Right renal pelvis (tissue), 4 donors: Measurements from ENCODE around the gene SGSH. TPM values are rescaled to one million over a fixed set of nuclear protein-coding genes. Genes with fewer than 3 reads are reported as not detected.
"Not testable (repeated sequence)": the region's sequence is repeated elsewhere in the genome, so short reads cannot be mapped to it uniquely, and the experiment has no call there.

Experiments
- DNase-seq, 4 donors: peaks; one replicate each; pipeline ENCODE4 v3.0.0-alpha.2; 2013; ENCODE audit warnings: low read depth in 4 of 4, low spot score in 3 of 4, missing footprints in 1 of 4
- polyA plus RNA-seq, 4 donors: library from polyadenylated mRNA; unstranded; fragments of 120-200 nt; gene quantifications; one replicate each; pipeline ENCODE4 v1.2.1, GENCODE V29; 2013; ENCODE audit not compliant: insufficient read length in 4 of 4

Gene SGSH
- polyA plus RNA-seq, 4 donors: 33.5 to 40.2 (median 38.6) TPM

DNA sequence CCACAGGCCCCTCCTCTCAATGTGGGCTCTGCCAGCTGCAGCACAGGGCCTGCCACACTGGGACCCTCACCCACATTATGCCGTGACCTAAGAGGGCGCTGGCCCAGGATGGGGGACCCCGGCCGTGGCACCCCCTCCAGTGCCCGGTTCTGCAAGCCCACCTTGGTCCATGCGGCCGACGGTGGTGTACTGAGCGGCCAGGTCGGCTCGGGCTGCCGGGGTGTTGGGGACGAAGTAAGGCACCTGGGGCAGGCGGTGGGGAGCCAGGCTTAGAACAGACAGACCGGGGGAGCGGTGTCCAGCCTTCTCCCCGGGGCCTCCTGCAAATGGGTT is 6.5 kb downstream of the SGSH start:
- DNase-seq: no peak

DNA sequence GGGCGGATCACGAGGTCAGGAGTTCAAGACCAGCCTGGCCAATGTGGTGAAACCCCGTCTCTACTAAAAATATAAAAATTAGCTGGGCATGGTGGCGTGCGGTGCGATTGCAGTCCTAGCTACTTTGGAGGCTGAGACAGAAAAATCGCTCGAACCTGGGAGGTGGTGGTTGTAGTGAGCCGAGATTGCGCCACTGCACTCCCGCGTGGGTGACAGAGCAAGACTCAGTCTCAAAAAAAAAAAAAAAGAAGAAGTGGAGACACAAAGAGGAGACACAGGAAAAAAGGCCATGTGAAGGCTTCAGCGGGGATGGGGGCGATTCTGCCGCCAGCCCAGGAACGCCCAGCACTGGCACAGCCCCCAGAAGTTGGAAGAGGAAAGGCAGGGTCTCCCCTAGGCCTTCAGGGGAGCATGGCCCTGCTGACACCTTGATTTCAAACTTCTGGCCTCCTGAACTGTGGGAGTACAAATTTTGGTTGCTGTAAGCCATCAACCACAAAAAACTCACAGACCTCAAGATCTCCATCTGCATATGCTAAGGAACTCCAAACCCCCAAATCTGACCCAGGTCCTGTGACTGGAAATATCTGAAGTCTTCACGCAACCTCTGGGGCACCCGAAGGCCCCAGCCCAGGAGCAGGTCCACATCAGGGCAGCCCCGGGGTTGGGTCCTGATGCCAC is 7.0 kb downstream of the SGSH start:
- DNase-seq: no peak

DNA sequence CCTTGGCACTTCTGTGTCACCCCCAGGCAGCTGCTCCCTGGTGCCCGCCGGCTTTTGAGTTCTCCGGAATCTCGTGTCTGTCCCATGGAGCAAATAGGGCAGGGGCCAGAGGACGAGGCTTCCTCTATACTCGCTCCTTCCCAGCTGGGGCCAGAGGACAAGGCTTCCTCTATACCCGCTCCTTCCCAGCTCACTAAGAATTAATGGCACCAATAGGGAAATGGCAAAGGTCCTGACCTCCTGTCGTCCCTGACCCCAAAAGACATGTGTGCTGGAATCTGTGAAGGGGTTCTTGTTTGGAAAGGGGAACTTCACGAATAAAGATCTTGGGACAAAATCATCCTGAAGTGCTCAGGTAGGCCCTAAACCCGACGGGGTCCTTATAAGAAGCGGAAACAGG is 7.6 kb downstream of the SGSH start:
- no peak for DNase-seq

GRCh38 chr17:80212109-80212508 is 8.0 kb downstream of the SGSH start:
- no peak for DNase-seq

GRCh38 chr17:80210348-80211108 is 9.6 kb downstream of the SGSH start:
- DNase-seq: no peak

DNA sequence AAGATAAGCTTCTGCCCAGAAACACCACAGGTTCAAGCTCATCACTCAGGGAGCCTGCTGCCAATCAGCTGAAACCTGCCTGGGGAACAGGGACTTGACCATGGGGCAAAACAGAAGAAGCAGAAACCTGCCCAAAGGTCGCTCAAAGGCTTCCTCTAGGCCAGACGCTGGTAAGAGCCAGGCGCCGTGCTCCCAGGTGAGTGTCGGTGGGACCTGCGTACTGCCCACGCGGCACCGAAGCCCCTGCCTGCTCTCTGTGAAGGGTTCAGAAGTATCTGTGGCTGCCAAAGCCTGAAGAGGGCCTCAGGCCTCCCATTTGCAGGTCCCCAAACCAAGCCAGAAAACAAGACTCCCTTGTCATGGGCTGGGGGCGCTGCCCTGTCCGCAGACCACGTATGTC is 10.4 kb downstream of the SGSH start:
- DNase-seq: no peak

DNA sequence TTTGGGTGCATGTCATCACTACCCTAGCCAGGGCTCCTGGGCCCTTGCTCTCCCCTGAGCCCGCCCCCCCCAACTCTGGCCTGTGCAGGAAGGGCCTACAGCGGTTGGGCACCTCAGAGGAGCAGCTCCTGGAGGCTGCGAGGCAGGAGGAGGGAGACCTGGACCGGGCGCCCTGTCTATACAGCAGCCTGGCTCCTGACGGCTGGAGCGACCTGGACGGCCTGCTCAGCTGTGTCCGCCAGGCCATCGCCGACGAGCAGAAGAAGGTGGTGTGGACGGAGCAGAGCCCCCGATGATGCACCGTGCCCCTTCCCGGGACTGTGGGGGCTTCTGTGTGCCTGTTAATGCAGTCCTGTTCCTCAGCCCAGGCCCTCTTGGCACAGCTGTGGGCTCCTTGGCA is 12.1 kb downstream of the SGSH start:
- DNase-seq: no peak

- DNase-seq: no peak
Observed at GRCh38 chr17:80205811-80206210, 14.3 kb downstream of the SGSH start.

GRCh38 chr17:80204626-80205468 is 15.3 kb downstream of the SGSH start:
- no peak for DNase-seq

DNA sequence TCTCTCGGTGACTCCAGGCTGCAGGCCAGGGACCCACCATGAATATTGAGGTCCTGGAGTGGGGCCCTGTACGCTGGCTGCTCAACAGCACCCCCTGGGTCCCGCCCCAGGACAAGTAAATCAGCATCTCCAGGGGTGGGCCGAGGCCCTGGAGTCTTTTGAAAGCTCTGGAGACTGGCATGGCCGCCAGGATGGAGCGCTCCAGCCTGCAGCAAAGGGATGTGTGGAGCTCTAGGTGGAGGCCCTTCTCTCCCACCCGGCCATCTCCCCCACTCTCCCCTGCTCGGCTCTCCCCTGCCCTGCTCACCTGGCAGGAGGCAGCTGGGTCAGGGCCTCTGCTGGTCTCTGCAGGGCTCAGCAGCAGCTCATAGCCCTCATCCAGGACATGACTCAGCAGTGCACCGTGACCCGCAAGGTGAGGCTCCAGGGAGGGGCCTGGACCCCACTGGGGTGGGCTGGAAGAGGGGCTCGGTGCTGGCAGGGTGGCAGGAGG is 16.6 kb downstream of the SGSH start:
- no peak for DNase-seq

DNA sequence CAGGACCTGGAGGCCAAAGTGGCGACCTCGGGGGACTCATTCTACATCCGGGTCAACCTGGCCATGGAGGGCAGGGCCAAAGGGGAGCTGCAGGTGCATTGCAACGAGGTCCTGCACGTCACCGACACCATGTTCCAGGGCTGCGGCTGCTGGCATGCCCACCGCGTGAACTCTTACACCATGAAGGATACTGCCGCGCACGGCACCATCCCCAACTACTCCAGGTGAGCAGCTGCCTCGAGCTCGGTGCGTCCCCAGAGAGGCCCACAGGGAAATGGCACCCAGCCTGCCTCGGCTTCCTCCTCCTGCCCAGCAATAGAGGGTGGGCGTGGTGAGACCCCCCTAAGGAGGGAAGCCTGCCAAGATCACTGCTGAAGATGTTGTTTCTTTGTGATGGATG is 17.9 kb downstream of the SGSH start:
- no peak for DNase-seq

DNA sequence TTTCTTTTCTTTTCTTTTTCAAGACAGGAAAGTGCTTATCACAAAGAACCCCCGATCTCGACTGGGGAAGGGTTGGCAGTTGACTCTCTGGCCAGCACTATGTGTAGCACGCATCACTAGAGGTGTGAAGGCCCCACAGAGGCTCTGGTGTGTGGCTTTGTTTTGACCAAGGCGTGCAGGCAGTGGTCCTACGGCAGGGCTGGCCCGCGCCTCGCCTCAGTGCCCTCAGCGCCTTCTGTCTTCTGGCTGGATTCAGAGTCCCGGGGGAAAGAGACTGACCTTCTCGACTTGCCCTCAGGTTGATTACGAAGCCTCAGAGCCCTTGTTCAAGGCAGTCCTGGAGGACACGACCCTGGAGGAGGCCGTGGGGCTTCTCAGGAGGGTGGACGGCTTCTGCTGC is 18.7 kb downstream of the SGSH start:
- no peak for DNase-seq

- not testable (repeated sequence) for DNase-seq
Observed at GRCh38 chr17:80199295-80199694, 20.8 kb downstream of the SGSH start.

GRCh38 chr17:80198144-80198661 is 21.9 kb downstream of the SGSH start:
- DNase-seq: no peak

DNA sequence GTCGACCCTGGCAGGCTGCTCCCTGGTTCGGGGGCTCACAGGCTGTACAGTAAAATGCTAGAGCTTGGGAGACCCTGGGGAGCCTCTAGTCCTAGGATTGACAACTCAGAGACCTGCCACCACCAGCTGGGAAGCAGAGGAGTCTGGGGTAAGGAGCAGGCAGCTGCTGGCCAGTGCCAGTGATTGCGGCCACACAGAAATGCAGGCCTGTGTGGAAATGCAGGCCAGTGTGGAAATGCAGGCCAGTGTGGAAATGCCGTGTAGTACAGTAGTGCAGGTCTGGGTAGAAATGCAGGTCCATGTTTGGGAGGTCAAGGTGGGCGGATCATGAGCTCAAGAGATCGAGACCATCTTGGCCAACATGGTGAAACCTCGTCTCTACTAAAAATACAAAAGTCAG is 23.5 kb downstream of the SGSH start:
- DNase-seq: no peak

DNA sequence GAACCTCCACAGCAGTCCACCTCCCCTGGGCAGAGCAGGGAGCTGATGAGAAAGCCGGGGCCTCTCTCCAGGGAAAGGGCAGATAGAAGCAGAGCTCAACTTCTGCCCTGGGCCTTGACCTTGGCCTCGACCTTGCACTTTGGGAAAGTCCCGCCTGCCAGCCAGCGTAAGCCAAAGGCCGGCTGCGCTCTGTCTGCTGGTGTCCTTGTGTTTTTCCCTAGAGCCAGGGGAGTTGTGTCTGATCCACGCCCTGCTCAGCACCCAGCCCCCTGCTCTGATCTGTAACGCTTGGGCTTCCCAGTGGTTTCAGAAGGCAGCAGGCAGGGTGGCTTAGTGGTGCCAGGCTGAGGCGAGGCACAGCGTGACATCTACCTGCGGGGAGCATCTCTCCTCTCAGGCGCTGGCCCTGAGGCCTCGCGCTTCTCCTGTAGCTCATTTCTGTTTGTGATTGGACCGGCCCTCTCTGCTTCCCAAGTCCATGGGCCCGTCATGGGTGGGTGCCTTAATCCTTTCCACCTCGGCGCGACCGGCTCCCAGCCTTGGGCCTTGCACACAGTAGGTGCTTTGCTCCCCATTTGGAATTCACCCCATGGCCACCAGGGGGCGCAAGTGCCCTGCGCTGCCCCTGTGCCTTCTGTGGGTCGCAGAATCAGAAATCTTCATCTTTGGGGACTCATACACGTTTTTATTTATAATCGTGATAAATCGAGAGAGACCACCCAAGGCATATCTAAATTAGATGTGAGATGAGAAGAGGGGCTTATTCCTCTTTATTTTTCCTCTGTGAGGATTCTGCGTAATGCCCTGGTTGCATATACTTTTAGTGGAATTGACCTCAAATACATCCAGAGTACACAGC is 24.2 kb downstream of the SGSH start:
- DNase-seq: no peak

GRCh38 chr17:80195141-80195540 is 25.0 kb downstream of the SGSH start:
- DNase-seq: no peak

- no peak for DNase-seq
Observed at GRCh38 chr17:80191865-80192661, 28.1 kb downstream of the SGSH start.

- DNase-seq: no peak
Observed at GRCh38 chr17:80191192-80191591, 28.9 kb downstream of the SGSH start.
